Ovary (tissue), 3 donors: ENCODE results near the gene DQX1.

Source experiments
- CTCF ChIP-seq, 3 donors: fragments of 450-650 bp in 2 of 3; fragments of 200-600 bp in 1 of 3; IDR thresholded peaks; one replicate each; pipeline versions ENCODE4 v1.5.1 to v1.8.0; 2016 to 2022; ENCODE audit warnings: antibody characterized with exemption in 3 of 3, mild to moderate bottlenecking in 1 of 3
- EP300 ChIP-seq: sonication (generic); formaldehyde crosslinking; IDR thresholded peaks from one replicate; pipeline ENCODE4 v1.6.1; 2017; ENCODE audit warnings: antibody characterized with exemption
- POLR2A ChIP-seq: fragments of 450-650 bp; IDR thresholded peaks from one replicate; pipeline ENCODE4 v1.6.1; 2017; ENCODE audit warnings: antibody characterized with exemption, mild to moderate bottlenecking, moderate library complexity
- donor health status: DM: no; HTN: no; CAD: no.

DNA sequence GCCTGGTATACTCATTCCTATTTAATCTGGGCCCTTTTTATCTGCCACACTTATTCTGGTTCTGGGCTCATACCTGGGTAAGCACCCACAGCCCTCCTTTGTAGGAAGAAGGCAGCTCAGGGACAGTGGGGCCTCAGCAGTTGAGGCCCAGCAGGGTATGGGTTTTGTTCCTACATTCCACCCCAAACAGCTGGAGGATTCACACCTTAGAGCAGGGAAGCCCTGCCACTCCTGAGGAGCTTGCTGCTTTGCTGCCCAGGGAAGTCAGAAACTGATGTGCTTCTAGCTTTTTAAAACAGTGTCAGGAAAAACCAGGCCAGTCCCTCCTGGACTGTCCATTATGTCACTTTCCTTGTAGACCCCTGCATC lies 25.5 kb downstream of the DQX1 start:
- TF ChIP-seq CTCF (IDR thresholded peaks at IDR 0.05): no peak
- no peak for TF ChIP-seq EP300
- no peak for TF ChIP-seq POLR2A
